Upper lobe of left lung (tissue), 4 donors: ENCODE measurements around the gene PRKAG2.

ENCODE experiments used
- POLR2AphosphoS5 ChIP-seq, 2 donors: sonication (generic); formaldehyde crosslinking; IDR thresholded peaks; one replicate each; pipeline ENCODE4 v1.5.1; 2017; ENCODE audit warnings: antibody characterized with exemption in 2 of 2
- TF ChIP-seq, protein P1 (sequence below), 6 experiments: fragments of 450-650 bp in 4 of 6; fragments of 200-600 bp in 2 of 6; sonication (generic) in 2 of 6; IDR thresholded peaks; one replicate each; pipeline ENCODE4 v1.5.1; 2016 to 2019; ENCODE audit warnings: antibody characterized with exemption in 6 of 6

DNA sequence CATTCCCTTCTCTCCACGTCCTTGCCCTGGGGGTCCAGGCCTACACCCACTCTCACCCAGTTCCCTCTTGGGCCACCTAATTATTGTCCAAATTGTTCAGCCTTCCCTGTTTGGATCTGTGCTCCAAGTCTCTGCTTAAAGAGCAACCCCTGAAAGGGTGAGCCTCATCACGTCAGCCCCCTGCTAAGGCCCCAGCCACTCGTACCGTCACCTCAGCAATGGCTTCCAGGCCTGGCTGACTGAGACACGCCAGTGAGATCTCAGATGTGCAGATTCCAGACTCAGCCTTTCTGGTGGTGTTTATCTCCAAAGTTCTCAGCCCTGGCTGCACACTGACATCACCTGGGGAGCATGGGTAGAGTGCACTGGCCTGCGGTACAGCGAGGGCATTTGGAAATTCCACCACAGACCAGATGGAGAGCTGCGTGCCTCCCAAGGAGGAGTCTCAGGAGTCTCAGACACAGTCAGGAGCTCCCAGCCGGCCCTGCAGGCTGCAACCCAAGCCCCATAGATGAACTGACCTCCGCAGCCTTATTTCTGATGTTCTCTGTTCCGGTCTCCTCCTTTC, 87.5 kb downstream of the PRKAG2 start:
- TF ChIP-seq, protein P1, sequence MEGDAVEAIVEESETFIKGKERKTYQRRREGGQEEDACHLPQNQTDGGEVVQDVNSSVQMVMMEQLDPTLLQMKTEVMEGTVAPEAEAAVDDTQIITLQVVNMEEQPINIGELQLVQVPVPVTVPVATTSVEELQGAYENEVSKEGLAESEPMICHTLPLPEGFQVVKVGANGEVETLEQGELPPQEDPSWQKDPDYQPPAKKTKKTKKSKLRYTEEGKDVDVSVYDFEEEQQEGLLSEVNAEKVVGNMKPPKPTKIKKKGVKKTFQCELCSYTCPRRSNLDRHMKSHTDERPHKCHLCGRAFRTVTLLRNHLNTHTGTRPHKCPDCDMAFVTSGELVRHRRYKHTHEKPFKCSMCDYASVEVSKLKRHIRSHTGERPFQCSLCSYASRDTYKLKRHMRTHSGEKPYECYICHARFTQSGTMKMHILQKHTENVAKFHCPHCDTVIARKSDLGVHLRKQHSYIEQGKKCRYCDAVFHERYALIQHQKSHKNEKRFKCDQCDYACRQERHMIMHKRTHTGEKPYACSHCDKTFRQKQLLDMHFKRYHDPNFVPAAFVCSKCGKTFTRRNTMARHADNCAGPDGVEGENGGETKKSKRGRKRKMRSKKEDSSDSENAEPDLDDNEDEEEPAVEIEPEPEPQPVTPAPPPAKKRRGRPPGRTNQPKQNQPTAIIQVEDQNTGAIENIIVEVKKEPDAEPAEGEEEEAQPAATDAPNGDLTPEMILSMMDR (IDR thresholded peaks at IDR 0.05), result no peak
- no peak for TF ChIP-seq POLR2AphosphoS5 (IDR thresholded peaks at IDR 0.05)
